ENCODE results near the gene SLC9A7.
"Not testable (repeated sequence)": the region's sequence is repeated elsewhere in the genome, so short reads cannot be mapped to it uniquely, and the experiment has no call there.

SLC9A7 gene

DNA sequence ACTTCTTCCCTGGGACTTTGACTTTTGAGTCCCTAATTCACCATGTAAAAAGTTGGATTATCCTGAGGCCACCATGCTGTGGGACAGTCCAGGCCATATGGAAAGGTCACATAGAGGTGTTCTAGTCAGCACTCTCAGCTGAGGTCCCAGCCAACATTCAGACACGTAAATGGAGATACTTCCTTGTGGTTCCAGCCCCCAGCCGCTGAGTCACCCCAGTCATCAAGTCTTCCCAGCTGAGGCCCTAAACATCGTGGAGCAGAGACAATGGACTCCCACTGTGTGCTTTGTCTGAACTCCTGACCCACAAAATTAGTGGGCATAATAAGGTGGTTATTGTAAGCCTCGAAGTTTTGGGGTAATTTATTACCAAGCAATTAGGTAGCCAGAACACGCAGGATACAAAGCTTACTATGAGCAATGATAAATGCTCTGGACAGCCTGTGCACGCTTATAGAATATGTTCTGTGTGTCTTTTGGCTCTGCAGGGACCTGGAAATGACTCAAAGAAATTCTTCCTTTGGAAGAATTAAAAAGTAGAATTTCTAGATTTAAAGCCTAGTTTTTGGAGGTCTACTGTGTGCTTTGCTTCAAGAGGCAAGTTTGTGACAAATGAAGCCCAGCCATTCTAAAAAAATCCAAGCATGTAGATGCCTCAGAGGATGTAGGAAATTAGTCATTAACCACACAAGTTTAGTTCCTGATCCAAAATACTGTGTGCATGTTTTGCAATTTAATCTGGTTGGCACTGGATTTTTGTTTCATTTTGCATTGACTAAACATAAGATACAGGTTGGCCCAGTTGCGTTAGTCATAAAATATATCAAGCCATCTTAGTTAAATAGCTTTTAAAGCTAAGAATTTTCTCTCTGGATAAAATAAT, 33.2 kb upstream of the SLC9A7 start:
- H3K4me3 ChIP-seq (ENCODE audit: low read depth, low read length) = no peak overlapping the region
- TF ChIP-seq, protein P1, sequence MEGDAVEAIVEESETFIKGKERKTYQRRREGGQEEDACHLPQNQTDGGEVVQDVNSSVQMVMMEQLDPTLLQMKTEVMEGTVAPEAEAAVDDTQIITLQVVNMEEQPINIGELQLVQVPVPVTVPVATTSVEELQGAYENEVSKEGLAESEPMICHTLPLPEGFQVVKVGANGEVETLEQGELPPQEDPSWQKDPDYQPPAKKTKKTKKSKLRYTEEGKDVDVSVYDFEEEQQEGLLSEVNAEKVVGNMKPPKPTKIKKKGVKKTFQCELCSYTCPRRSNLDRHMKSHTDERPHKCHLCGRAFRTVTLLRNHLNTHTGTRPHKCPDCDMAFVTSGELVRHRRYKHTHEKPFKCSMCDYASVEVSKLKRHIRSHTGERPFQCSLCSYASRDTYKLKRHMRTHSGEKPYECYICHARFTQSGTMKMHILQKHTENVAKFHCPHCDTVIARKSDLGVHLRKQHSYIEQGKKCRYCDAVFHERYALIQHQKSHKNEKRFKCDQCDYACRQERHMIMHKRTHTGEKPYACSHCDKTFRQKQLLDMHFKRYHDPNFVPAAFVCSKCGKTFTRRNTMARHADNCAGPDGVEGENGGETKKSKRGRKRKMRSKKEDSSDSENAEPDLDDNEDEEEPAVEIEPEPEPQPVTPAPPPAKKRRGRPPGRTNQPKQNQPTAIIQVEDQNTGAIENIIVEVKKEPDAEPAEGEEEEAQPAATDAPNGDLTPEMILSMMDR (IDR thresholded peaks at IDR 0.05; ENCODE audit: borderline replicate concordance, insufficient read depth, low read depth, low read length) = no peak

DNA sequence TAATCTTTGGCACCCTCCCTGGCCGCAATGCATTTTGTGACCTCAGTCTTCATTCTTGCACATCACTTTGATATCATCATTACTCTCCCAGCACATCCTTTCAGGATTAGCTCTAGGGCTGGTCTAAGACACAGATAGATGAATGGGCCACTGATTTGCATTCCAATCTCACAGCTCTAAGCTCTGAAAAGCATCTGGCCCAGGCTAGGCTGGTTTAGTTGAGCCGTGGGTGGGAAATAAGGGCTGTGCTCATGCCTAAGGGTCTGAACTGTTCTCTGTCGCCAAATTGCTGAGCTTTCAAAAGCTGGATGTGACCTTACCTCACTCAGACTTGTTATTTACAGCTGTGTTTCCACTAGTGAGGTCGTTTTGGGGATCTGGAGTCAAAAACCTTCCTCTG, 30.0 kb upstream of the SLC9A7 start:
- TF ChIP-seq, protein P1 (IDR thresholded peaks at IDR 0.05; ENCODE audit: borderline replicate concordance, insufficient read depth, low read depth, low read length) = no peak
- H3K4me3 ChIP-seq (ENCODE audit: low read depth, low read length) = no peak overlapping the region

DNA sequence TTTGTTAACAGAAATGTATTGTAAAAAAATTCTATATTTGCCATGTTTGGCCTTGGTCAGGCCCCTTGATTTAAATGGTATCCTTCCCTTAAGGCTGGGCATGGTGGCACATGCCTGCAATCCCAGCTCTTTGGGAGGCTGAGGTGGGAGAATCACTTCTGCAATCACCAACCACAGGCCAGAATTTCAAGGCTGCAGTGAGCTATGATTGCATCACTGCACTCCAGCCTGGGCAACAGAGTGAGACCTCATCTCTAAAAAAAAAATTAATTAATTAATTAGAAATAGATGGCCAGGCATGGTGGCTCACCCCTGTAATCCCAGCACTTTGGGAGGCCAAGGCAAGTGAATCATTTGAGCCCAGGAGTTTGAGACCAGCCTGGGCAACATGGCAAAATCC, 25.5 kb upstream of the SLC9A7 start:
- not testable (repeated sequence) for H3K4me3 ChIP-seq (ENCODE audit: low read depth, low read length)

GRCh38 chrX:46782034-46782433, 23.1 kb upstream of the SLC9A7 start:
- TF ChIP-seq, protein P1 (IDR thresholded peaks at IDR 0.05; ENCODE audit: borderline replicate concordance, insufficient read depth, low read depth, low read length) = no peak
- H3K4me3 ChIP-seq (ENCODE audit: low read depth, low read length) = no peak overlapping the region

DNA sequence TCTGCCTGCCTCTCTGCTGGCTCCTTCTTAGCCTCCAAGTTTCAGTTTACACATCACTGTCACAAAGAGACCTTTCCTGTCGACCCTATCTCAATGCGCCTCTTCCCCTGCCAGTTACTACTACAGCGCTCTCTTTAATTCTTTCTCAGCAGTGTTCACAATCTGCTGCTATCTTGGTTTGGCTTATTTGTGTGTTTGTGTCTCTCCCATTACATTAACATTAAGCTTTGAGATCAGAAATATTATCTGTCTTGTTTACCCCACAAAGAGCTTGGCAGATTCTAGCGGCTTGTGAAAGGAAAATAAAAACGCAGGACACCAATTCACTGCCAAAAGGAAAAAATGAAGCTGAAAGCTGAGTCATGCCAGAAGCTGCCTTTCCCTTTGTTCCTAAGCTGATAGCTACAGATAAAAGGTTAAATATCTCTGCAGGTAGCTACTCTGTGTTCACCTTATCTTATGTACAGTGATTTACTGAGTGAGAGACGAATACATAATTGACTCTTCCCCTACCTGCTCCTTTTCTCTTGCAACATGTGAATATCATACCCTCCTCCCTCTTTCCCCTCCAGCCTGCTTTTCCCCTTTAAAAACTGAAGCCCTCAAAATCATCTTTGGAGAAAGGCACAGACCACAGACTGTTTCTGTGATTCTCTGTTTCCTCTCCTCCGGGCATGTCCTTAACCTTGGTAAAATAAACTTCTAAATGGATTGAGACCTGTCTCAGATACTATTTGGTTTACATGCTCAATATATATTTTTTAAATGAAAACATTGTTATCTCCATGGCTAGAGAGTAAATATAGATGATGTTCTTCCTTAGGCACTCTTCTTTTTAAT, 19.3 kb upstream of the SLC9A7 start:
- H3K4me3 ChIP-seq (ENCODE audit: low read depth, low read length) = no peak overlapping the region
- TF ChIP-seq, protein P1 (IDR thresholded peaks at IDR 0.05; ENCODE audit: borderline replicate concordance, insufficient read depth, low read depth, low read length) = no peak

- H3K4me3 ChIP-seq (ENCODE audit: low read depth, low read length) = no peak overlapping the region
- TF ChIP-seq, protein P1 (IDR thresholded peaks at IDR 0.05; ENCODE audit: borderline replicate concordance, insufficient read depth, low read depth, low read length) = no peak
These were observed 11.9 kb upstream of the SLC9A7 start for GRCh38 chrX:46770817-46771163.

GRCh38 chrX:46770000-46770816, 11.3 kb upstream of the SLC9A7 start:
- no peak overlapping the region for H3K4me3 ChIP-seq (ENCODE audit: low read depth, low read length)
- TF ChIP-seq, protein P1 (IDR thresholded peaks at IDR 0.05; ENCODE audit: borderline replicate concordance, insufficient read depth, low read depth, low read length) = no peak

All from GM12875 (cell line).